Activated CD4-positive, alpha-beta T cell treated with anti-CD3 and anti-CD28 coated beads, Interleukin-2, amount 10 ng/mL, durations not matched to agents 7 days and 5 days (primary cell): ENCODE data around the gene BIRC5. TPM values are rescaled to one million over a fixed set of nuclear protein-coding genes. Genes with fewer than 3 reads are reported as not detected.
"Not testable (repeated sequence)": the region's sequence is repeated elsewhere in the genome, so short reads cannot be mapped to it uniquely, and the experiment has no call there.

ENCODE experiments used
- CTCF ChIA-PET: fragments of 350-600 bp; sonication (Branson Sonifier 250); formaldehyde crosslinking; loops from one replicate; lab custom pipeline; 2021; ENCODE audit warnings: antibody characterized with exemption; lab: Charles Lee
- POLR2A ChIA-PET: fragments of 350-600 bp; sonication (Branson Sonifier 250); formaldehyde crosslinking; loops from one replicate; lab custom pipeline; 2021; ENCODE audit warnings: antibody characterized with exemption; lab: Charles Lee
- DNase-seq: peaks from one replicate; pipeline ENCODE4 v3.0.0-alpha.2; 2020
- H3K27ac Mint-ChIP-seq: one replicate; pipeline ENCODE4 v1.8.0; 2021; ENCODE audit warnings: mild to moderate bottlenecking, moderate library complexity, mixed read lengths
- H3K27me3 Mint-ChIP-seq: one replicate; pipeline ENCODE4 v1.8.0; 2021; ENCODE audit warnings: mixed read lengths
- H3K36me3 Mint-ChIP-seq: one replicate; pipeline ENCODE4 v1.8.0; 2021; ENCODE audit warnings: low read depth, mixed read lengths
- H3K4me1 Mint-ChIP-seq: one replicate; pipeline ENCODE4 v1.8.0; 2021; ENCODE audit warnings: mixed read lengths
- H3K4me3 Mint-ChIP-seq: one replicate; pipeline ENCODE4 v1.8.0; 2021; ENCODE audit warnings: mild to moderate bottlenecking, moderate library complexity, mixed read lengths
- H3K9me3 Mint-ChIP-seq: one replicate; pipeline ENCODE4 v1.8.0; 2021; ENCODE audit warnings: mixed read lengths
- total RNA-seq, 2 experiments: library from RNA; stranded (reverse); gene quantifications; one replicate each; pipeline ENCODE4 v1.2.3, GENCODE V29; 2021

Gene BIRC5
- total RNA-seq, 2 experiments from 2014 or later: 113 to 117 TPM

GRCh38 chr17:78230252-78230962 lies 16.4 kb downstream of the BIRC5 start:
- DNase-seq: no peak
- Mint-ChIP-seq H3K27ac (no peak overlapping the region), H3K27me3 (peaks cover 45% of the 10 kb centered on the region), H3K4me3 (no peak overlapping the region), H3K4me1 (peaks cover 9% of the 10 kb centered on the region), H3K36me3 (peaks cover 4% of the 10 kb centered on the region), H3K9me3 (no peaks in the 10 kb centered on the region)
- POLR2A ChIA-PET: no interaction called here
- CTCF ChIA-PET: no interaction called here

DNA sequence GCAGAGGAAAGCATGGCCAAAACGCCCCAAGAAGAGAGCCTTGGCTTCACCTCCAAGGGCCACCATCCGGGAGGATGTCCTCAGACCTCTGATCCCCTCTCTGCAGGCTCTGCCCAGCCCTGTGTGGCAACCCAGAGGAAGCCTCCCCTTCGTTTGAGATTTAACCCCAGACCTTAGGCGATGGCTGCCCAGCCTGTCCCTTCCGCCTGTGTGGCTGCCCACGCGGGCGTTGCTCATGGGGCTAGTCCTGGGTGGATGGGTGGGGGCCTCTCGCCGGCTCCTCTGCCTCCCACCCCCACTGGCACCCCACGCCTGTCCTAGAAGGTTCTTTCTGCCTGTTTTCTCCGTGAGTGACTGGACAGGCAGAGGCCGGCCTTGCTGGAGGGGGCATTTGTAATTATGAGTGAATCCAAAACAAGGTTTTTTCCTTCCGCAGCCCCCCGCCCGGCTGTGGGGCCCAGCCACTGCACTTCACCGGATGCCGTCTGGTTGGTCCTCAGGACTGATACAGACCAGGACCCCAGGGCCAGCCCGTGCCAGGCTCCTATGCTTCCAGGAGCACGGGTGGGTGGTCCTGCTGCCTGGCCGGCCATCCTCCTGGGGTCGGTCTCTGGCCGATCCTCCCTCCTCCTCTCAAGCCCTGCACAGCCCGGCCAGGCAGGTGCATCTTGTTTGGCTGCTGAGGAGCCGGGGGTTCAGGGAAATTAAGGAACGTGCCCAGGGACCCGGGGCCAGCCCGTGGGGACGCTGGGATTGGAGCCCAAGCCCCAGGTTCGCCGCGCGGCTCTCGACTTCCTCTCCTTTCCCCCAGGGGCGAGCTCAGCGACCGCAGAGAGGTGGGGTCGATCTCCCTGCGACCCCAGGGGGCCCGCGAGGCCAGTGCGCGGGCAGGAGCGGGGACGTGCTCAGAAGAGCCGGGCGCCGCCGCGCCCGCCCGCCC lies 17.2 kb downstream of the BIRC5 start, which contains the start of gene TMEM235:
TSS of gene TMEM235 (plus strand) at position 636 of the 940 bp plus-strand sequence. CDS start 393 bp downstream, outside the sequence.
- Mint-ChIP-seq H3K36me3 (no peaks in the 10 kb centered on the region), H3K4me1 (peaks cover 9% of the 10 kb centered on the region), H3K27me3 (peaks cover 45% of the 10 kb centered on the region), H3K27ac (no peak within 1 kb of the TSS), H3K4me3 (no peak within 1 kb of the TSS), H3K9me3 (no peaks in the 10 kb centered on the region)
- CTCF ChIA-PET: interaction anchor here (1.0 to 1.3 kb wide), 3 partner anchors 11 to 20 kb away, joined by 3 to 6 read pairs (median 5); no protein-coding TSS in a partner anchor
- POLR2A ChIA-PET: no interaction called here
- no peak for DNase-seq

- peaks cover 45% of the 10 kb centered on the region for H3K27me3 Mint-ChIP-seq
- POLR2A ChIA-PET: no interaction called here
- CTCF ChIA-PET: interaction anchor here (1.0 to 1.3 kb wide), 3 partner anchors 10 to 19 kb away, joined by 3 to 6 read pairs (median 5); no protein-coding TSS in a partner anchor
- no peak overlapping the region for H3K4me3 Mint-ChIP-seq
- no peak overlapping the region for H3K27ac Mint-ChIP-seq
- no peaks in the 10 kb centered on the region for H3K36me3 Mint-ChIP-seq
- DNase-seq: peak; percentile 51
- no peaks in the 10 kb centered on the region for H3K9me3 Mint-ChIP-seq
- H3K4me1 Mint-ChIP-seq: peaks cover 6% of the 10 kb centered on the region
Observed at GRCh38 chr17:78231991-78232858, 18.2 kb downstream of the BIRC5 start.

DNA sequence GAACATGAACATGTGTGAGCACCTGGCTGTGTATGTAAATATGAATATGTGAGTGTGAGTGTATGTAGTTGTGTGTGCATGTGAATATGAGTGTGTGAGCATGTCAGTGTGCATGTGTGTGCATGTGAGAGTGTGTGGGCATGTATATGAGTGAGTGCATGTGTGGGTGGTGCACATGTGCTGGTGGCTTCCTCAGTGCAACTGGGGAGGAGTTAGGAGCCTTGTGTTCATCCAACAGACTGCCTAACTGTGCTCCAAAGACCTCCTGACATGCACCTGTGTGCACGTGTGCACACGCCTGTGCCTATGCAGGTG lies 18.8 kb downstream of the BIRC5 start:
- peaks cover 4% of the 10 kb centered on the region for H3K4me1 Mint-ChIP-seq
- no peaks in the 10 kb centered on the region for H3K9me3 Mint-ChIP-seq
- H3K27me3 Mint-ChIP-seq: peaks cover 41% of the 10 kb centered on the region
- H3K4me3 Mint-ChIP-seq: no peak overlapping the region
- H3K36me3 Mint-ChIP-seq: no peaks in the 10 kb centered on the region
- no peak for DNase-seq
- CTCF ChIA-PET: interaction anchor here (1.2 to 1.3 kb wide), 2 partner anchors 10 to 18 kb away, joined by 5 to 6 read pairs; no protein-coding TSS in a partner anchor
- POLR2A ChIA-PET: no interaction called here
- H3K27ac Mint-ChIP-seq: no peak overlapping the region

DNA sequence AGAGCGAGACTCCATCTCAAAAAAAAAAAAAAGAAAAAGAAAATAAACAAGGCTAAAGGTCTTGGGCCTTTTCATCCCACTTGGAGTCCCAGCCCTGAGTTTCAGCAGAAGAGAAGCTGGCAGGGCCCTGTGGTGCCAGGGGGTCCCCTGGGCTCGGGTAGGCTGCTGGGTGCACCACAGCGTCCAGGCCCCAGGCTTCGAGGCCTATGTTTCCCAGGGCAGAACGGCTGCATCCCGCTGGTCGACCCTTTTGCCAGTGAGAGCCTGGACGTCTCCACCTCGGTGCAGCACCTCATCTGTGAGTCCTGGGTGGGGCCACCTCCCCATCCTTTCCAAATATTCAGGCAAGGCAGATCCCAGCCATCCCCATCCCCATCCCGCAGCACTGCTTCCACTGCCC lies 19.6 kb downstream of the BIRC5 start:
- ChIA-PET POLR2A (no interaction called here), CTCF (interaction anchor here (0.6 kb wide), 1 partner anchor 824 kb away, joined by 3 read pairs; no protein-coding TSS in a partner anchor)
- no peak overlapping the region for H3K4me3 Mint-ChIP-seq
- H3K27me3 Mint-ChIP-seq: peaks cover 38% of the 10 kb centered on the region
- no peaks in the 10 kb centered on the region for H3K36me3 Mint-ChIP-seq
- H3K27ac Mint-ChIP-seq: no peak overlapping the region
- peaks cover 4% of the 10 kb centered on the region for H3K4me1 Mint-ChIP-seq
- DNase-seq: no peak
- H3K9me3 Mint-ChIP-seq: no peaks in the 10 kb centered on the region

- no peaks in the 10 kb centered on the region for H3K9me3 Mint-ChIP-seq
- H3K4me1 Mint-ChIP-seq: peaks cover 4% of the 10 kb centered on the region
- ChIA-PET CTCF (interaction anchor here (0.6 to 1.5 kb wide), 2 partner anchors 13 to 73 kb away, joined by 4 to 5 read pairs; no protein-coding TSS in a partner anchor), POLR2A (no interaction called here)
- H3K4me3 Mint-ChIP-seq: no peak overlapping the region
- no peak for DNase-seq
- peak overlapping the region; percentile 57 for H3K27ac Mint-ChIP-seq
- peaks cover 35% of the 10 kb centered on the region for H3K27me3 Mint-ChIP-seq
- H3K36me3 Mint-ChIP-seq: no peaks in the 10 kb centered on the region
Observed at GRCh38 chr17:78234261-78234865, 20.3 kb downstream of the BIRC5 start.

DNA sequence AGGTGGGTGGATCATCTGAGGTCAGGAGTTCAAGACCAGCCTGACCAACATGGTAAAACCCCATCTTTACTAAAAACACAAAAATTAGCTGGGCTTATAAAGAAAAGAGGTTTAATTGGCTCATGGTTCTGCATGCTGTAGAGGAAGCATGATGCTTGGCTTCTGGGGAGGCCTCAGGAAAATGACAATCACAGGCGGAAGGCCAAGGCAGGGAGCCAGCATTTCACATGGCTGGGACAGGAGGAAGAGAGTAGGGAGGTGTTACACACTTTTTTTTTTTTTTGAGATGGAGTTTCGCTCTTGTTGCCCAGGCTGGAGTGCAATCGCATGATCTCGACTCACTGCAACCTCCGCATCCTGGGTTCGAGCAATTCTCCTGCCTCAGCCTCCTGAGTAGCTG lies 21.0 kb downstream of the BIRC5 start:
- H3K4me1 Mint-ChIP-seq, DNase-seq, H3K27ac Mint-ChIP-seq, H3K4me3 Mint-ChIP-seq, H3K9me3 Mint-ChIP-seq, H3K36me3 Mint-ChIP-seq, POLR2A ChIA-PET: not testable (repeated sequence)
- peaks cover 32% of the 10 kb centered on the region for H3K27me3 Mint-ChIP-seq
- CTCF ChIA-PET: interaction anchor here (0.6 to 1.5 kb wide), 3 partner anchors 12 to 91 kb away, joined by 3 to 5 read pairs (median 4); no protein-coding TSS in a partner anchor

- no peak overlapping the region for H3K4me3 Mint-ChIP-seq
- no peak overlapping the region for H3K27ac Mint-ChIP-seq
- POLR2A ChIA-PET: no interaction called here
- no peaks in the 10 kb centered on the region for H3K9me3 Mint-ChIP-seq
- peaks cover 24% of the 10 kb centered on the region for H3K27me3 Mint-ChIP-seq
- CTCF ChIA-PET: interaction anchor here (0.6 to 3.6 kb wide), 6 partner anchors 8 to 100 kb away, joined by 3 to 27 read pairs (median 4); no protein-coding TSS in a partner anchor
- H3K4me1 Mint-ChIP-seq: peaks cover 2% of the 10 kb centered on the region
- H3K36me3 Mint-ChIP-seq: no peaks in the 10 kb centered on the region
- no peak for DNase-seq
Observed at GRCh38 chr17:78235885-78236284, 21.8 kb downstream of the BIRC5 start.

- no peak overlapping the region for H3K4me3 Mint-ChIP-seq
Observed at GRCh38 chr17:78236362-78237127, 22.5 kb downstream of the BIRC5 start.

GRCh38 chr17:78237401-78238012 lies 23.5 kb downstream of the BIRC5 start:
- ChIA-PET POLR2A (no interaction called here), CTCF (interaction anchor here (0.6 to 3.6 kb wide), 5 partner anchors 9 to 210 kb away, joined by 3 to 27 read pairs (median 4); no protein-coding TSS in a partner anchor)
- no peak for DNase-seq
- Mint-ChIP-seq H3K4me3 (no peak overlapping the region), H3K36me3 (no peaks in the 10 kb centered on the region), H3K4me1 (no peaks in the 10 kb centered on the region), H3K27me3 (peaks cover 11% of the 10 kb centered on the region), H3K27ac (no peak overlapping the region), H3K9me3 (no peaks in the 10 kb centered on the region)

More at GRCh38 chr17:78236362-78237127, 22.5 kb downstream of the BIRC5 start:
- Mint-ChIP-seq H3K27me3 (peaks cover 18% of the 10 kb centered on the region), H3K27ac (no peak overlapping the region), H3K36me3 (no peaks in the 10 kb centered on the region), H3K9me3 (no peaks in the 10 kb centered on the region), H3K4me1 (peaks cover 2% of the 10 kb centered on the region)
- no peak for DNase-seq
- CTCF ChIA-PET: interaction anchor here (0.6 to 3.6 kb wide), 5 partner anchors 9 to 98 kb away, joined by 3 to 27 read pairs (median 3); no protein-coding TSS in a partner anchor
- POLR2A ChIA-PET: no interaction called here
